GM18517 (cell line): ENCODE results near the gene WSB2.

Experiments used
- ATAC-seq: cut with Tn5 transposase; IDR thresholded peaks from one replicate; pipeline ENCODE4 v1.9.1; 2021; ENCODE audit warnings: mild to moderate bottlenecking, moderate library complexity; ENCODE audit not compliant: unreplicated experiment

The WSB2 gene

GRCh38 chr12:118063576-118064391 is 2.8 kb upstream of the WSB2 start:
- no peak for ATAC-seq

GRCh38 chr12:118061873-118062843 is 1.2 kb upstream of the WSB2 start:
- no peak for ATAC-seq

GRCh38 chr12:118060301-118061010 is 523 bp downstream of the WSB2 start:
- ATAC-seq = no peak

- no peak for ATAC-seq
These were observed 1.4 kb downstream of the WSB2 start for GRCh38 chr12:118059341-118060191.

GRCh38 chr12:118058881-118059280 is 2.1 kb downstream of the WSB2 start:
- ATAC-seq = no peak

GRCh38 chr12:118058227-118058626 is 2.8 kb downstream of the WSB2 start:
- ATAC-seq = no peak

- no peak for ATAC-seq
These were observed 4.9 kb downstream of the WSB2 start for GRCh38 chr12:118055865-118056773.

GRCh38 chr12:118055144-118055557 is 5.8 kb downstream of the WSB2 start:
- no peak for ATAC-seq

GRCh38 chr12:118053071-118053985 is 7.7 kb downstream of the WSB2 start:
- no peak for ATAC-seq

GRCh38 chr12:118052324-118053070 is 8.5 kb downstream of the WSB2 start:
- ATAC-seq = no peak

GRCh38 chr12:118050972-118051910 is 9.7 kb downstream of the WSB2 start:
- ATAC-seq = no peak

- no peak for ATAC-seq
These were observed 14.5 kb downstream of the WSB2 start for GRCh38 chr12:118046430-118046829.

GRCh38 chr12:118044577-118044976 is 16.4 kb downstream of the WSB2 start:
- ATAC-seq = no peak

GRCh38 chr12:118044075-118044474 is 16.9 kb downstream of the WSB2 start:
- ATAC-seq = no peak

- no peak for ATAC-seq
These were observed 18.9 kb downstream of the WSB2 start for GRCh38 chr12:118042091-118042490.

- no peak for ATAC-seq
These were observed 22.8 kb downstream of the WSB2 start for GRCh38 chr12:118038137-118038536.
